Heart left ventricle (tissue), 13 donors: Measurements from ENCODE around the gene DIO3.

Source experiments
- CTCF ChIP-seq, 12 donors: fragments of 200-600 bp; sonication (generic) in 4 of 12; IDR thresholded peaks; one replicate each; pipeline versions ENCODE4 v1.5.0 to v1.8.0; 2018 to 2022; ENCODE audit warnings: antibody characterized with exemption in 12 of 12, mild to moderate bottlenecking in 5 of 12
- POLR2A ChIP-seq, 2 donors: fragments of 450-650 bp; IDR thresholded peaks; one replicate each; pipeline ENCODE4 v1.6.1; 2017; ENCODE audit warnings: antibody characterized with exemption in 2 of 2, mild to moderate bottlenecking in 2 of 2, moderate library complexity in 2 of 2
- donor health status: ischemic (EF 13 %, LVEDD 7.1; RV severe dilation, severe dysfunction).
- donor health status: DM: no; HTN: yes; CAD: no.
- donor health status: DM: no; HTN: no; CAD: no.
- donor health status: ischemic (EF 25% LVEDD 6.9; RV normal size, moderate dysfunction).
- donor health status: ischemic (EF 25% LVEDD 5.7; RV mildly dilated, moderate dysfunction).
- donor health status: ischemic (EF 35%, LVEDD 5.7; RV mildly dilated, moderate dysfunction).
- donor health status: nonischemic (EF 11% LVEDD 7.7; RV severe dilation, severe dysfunction).
- donor health status: DM: yes; HTN: yes; CAD: no.
- donor health status: PGD.
- donor health status: ischemic (EF 29% LVEDD 5.4; RV normal size, mild dysfunction).
- donor health status: nonischemic (EF 23%, LVEDD 6.1; RV moderate dilation, normal function).

DNA sequence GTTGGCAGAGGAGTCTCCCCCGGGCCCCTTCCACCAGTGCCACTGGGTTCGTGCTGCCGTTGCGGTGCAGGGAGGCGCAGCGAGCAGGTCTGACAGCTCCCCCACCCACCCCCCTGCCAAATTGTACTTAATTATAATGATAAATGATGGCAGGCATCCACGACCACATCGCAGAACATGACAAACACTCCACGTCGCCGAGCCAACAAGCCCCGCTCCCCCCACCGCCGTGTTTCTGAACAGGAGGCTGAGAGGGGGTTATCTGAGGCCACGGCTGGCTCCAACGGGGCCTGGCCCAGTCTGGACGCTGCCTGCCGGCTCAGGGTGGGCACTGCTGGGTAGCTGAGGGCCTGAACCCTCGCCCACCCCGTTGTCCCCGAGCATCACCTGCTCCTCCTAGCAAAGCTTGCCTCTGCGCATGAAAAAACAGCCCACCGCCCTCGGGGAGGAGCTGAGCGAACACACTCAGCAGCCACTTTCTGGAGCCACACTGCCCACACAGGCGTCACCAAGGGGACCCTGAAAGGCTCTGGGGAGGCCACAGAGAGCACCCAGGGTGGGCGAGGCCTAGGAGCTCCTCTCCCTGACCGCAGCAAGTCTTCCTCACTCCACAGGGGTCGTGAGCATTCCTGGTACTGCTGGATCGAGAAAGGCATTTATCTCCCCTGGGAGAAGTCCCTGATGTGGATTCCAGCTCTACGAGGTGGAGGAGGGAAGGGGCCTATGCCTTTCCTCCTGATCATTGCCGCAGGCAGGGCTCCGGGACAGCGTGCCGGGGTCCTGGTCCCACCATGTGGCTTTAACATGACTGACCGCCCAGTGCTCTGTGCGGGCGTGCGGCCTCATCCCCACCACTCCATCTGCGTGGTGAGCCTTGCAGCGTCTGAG lies 35.4 kb upstream of the DIO3 start:
- TF ChIP-seq CTCF (IDR thresholded peaks at IDR 0.05) (no peak), POLR2A (IDR thresholded peaks at IDR 0.05) (no peak)
